Measurements from ENCODE around the gene ARRB1.

ARRB1 gene

GRCh38 chr11:75375626-75376025 is 24.2 kb upstream of the ARRB1 start:
- no peak overlapping the region for H3K4me2 ChIP-seq (ENCODE audit: low read length)
- H3K4me3 ChIP-seq (ENCODE audit: low read depth, low read length, poor library complexity, severe bottlenecking), result no peak overlapping the region
- H3K4me1 ChIP-seq (ENCODE audit: insufficient read depth, low read length, severe bottlenecking), result no peaks in the 10 kb centered on the region

GRCh38 chr11:75374646-75375045 is 23.2 kb upstream of the ARRB1 start:
- Histone ChIP-seq H3K4me1 (ENCODE audit: insufficient read depth, low read length, severe bottlenecking) (no peaks in the 10 kb centered on the region), H3K9ac (ENCODE audit: low read length) (no peak overlapping the region), H3K4me2 (ENCODE audit: low read length) (no peak overlapping the region), H2AFZ (ENCODE audit: low read length) (no peak overlapping the region), H4K20me1 (ENCODE audit: insufficient read depth, low read length) (no peaks in the 10 kb centered on the region), H3K27me3 (ENCODE audit: insufficient read depth, low read length) (peaks cover 3% of the 10 kb centered on the region), H3K4me3 (ENCODE audit: low read depth, low read length, poor library complexity, severe bottlenecking) (no peak overlapping the region), H3K36me3 (ENCODE audit: insufficient read depth, low read length) (no peaks in the 10 kb centered on the region), H3K27ac (ENCODE audit: low read depth, low read length, poor library complexity, severe bottlenecking) (no peak overlapping the region), H3K9me3 (ENCODE audit: low read length) (no peaks in the 10 kb centered on the region), H3F3A (ENCODE audit: insufficient read depth, low read length) (no peaks in the 10 kb centered on the region), H3K9me2 (ENCODE audit: low read depth, low read length) (no peaks in the 10 kb centered on the region), H3K79me2 (ENCODE audit: insufficient read depth, low read length) (no peaks in the 10 kb centered on the region)
- TF ChIP-seq CTCF (IDR thresholded peaks at IDR 0.05; ENCODE audit: low read length) (no peak), EZH2 (IDR thresholded peaks at IDR 0.05; ENCODE audit: borderline replicate concordance, low read length) (no peak)

More at GRCh38 chr11:75375626-75376025, 24.2 kb upstream of the ARRB1 start:
- no peak overlapping the region for H2AFZ ChIP-seq (ENCODE audit: low read length)
- no peak overlapping the region for H3K9ac ChIP-seq (ENCODE audit: low read length)
- peaks cover 3% of the 10 kb centered on the region for H3K27me3 ChIP-seq (ENCODE audit: insufficient read depth, low read length)
- no peaks in the 10 kb centered on the region for H3K9me2 ChIP-seq (ENCODE audit: low read depth, low read length)
- H3K9me3 ChIP-seq (ENCODE audit: low read length), result no peaks in the 10 kb centered on the region
- TF ChIP-seq EZH2 (IDR thresholded peaks at IDR 0.05; ENCODE audit: borderline replicate concordance, low read length) (no peak), CTCF (IDR thresholded peaks at IDR 0.05; ENCODE audit: low read length) (no peak)
- no peaks in the 10 kb centered on the region for H4K20me1 ChIP-seq (ENCODE audit: insufficient read depth, low read length)
- H3K79me2 ChIP-seq (ENCODE audit: insufficient read depth, low read length), result no peaks in the 10 kb centered on the region
- no peaks in the 10 kb centered on the region for H3F3A ChIP-seq (ENCODE audit: insufficient read depth, low read length)
- H3K36me3 ChIP-seq (ENCODE audit: insufficient read depth, low read length), result no peaks in the 10 kb centered on the region
- no peak overlapping the region for H3K27ac ChIP-seq (ENCODE audit: low read depth, low read length, poor library complexity, severe bottlenecking)

GRCh38 chr11:75373201-75373600 is 21.7 kb upstream of the ARRB1 start:
- H3K27me3 ChIP-seq (ENCODE audit: insufficient read depth, low read length), result peaks cover 3% of the 10 kb centered on the region
- no peak overlapping the region for H3K4me3 ChIP-seq (ENCODE audit: low read depth, low read length, poor library complexity, severe bottlenecking)
- H3K79me2 ChIP-seq (ENCODE audit: insufficient read depth, low read length), result no peaks in the 10 kb centered on the region
- H3K9me2 ChIP-seq (ENCODE audit: low read depth, low read length), result no peaks in the 10 kb centered on the region
- no peak overlapping the region for H3K9ac ChIP-seq (ENCODE audit: low read length)
- H4K20me1 ChIP-seq (ENCODE audit: insufficient read depth, low read length), result no peaks in the 10 kb centered on the region
- H3K9me3 ChIP-seq (ENCODE audit: low read length), result no peaks in the 10 kb centered on the region
- TF ChIP-seq EZH2 (IDR thresholded peaks at IDR 0.05; ENCODE audit: borderline replicate concordance, low read length), result no peak
- no peak for TF ChIP-seq CTCF (IDR thresholded peaks at IDR 0.05; ENCODE audit: low read length)
- H3K27ac ChIP-seq (ENCODE audit: low read depth, low read length, poor library complexity, severe bottlenecking), result no peak overlapping the region
- no peak overlapping the region for H2AFZ ChIP-seq (ENCODE audit: low read length)
- H3K4me1 ChIP-seq (ENCODE audit: insufficient read depth, low read length, severe bottlenecking), result no peaks in the 10 kb centered on the region
- H3K4me2 ChIP-seq (ENCODE audit: low read length), result no peak overlapping the region
- H3K36me3 ChIP-seq (ENCODE audit: insufficient read depth, low read length), result no peaks in the 10 kb centered on the region
- no peaks in the 10 kb centered on the region for H3F3A ChIP-seq (ENCODE audit: insufficient read depth, low read length)

Measured in OCI-LY1 (cell line).